Measurements from ENCODE around the gene PAAF1.

Gene PAAF1

DNA sequence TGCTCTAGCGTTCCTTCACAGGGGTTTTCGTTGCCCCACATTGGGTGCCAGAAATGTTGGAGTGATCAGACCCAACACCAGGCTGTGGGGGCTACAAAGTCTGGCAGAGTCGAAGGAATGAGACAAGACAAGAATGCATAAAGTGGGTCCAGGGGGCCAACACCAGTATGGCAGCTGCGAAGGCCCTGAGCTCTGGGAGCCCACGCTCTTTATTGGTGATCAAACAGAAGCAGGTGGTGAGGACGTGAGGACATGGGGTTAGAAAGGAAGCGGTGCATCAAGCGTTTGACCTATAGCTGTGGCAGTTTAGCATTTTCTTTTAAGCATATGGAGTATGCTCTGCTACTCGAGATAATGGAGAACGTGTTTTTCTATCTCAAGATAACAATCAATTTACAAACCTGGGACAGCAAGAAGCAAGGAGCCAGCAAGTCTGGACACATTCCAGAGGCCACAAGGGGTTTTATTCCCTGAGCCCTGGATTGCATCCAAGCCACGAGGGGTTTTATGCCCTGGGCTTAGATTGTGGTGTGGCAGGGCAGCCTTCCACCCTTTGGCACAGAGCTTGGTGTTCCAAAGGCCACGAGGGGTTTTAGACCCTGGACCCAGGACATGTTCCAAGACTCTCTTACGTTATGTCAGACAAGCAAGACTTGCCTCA is 70.1 kb downstream of the PAAF1 start:
- DNase-seq (ENCODE audit: low spot score) = no peak

DNA sequence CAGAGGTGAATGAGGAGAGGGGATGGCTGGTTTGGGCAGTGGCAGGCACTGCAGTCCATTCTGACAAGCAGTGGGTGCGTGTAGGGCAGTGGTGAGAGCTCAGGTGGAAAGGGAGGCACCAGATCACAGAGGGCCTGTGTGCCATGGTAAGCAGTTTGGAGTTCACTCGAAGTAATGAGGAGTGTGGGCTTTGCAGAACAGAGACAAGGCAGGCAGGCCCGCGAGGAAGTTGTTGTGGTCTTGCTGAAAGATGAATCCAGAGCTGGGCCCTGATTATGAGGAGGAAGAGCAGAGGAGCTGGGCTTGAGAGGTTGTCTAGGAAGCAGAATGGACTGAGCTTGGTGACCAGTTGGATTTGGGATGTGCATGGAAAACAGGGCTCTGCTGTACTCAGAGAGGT is 72.4 kb downstream of the PAAF1 start:
- DNase-seq (ENCODE audit: low spot score) = no peak

DNA sequence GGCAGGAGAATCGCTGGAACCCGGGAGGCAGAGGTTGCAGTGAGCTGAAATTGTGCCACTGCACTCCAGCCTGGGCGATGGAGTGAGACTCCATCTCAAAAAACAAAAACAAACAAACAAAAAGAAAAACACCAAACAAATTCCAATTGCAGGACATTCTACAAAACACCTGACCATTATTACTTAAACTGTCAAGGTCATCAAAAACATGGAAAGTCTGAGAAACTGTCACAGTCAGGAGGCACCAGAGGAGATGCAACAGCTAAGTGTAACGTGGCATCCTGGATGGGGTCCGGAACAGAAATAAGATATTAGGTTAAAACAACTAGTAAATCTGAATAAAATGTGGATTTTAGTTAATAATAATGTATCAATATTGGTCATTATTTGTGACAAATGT is 73.1 kb downstream of the PAAF1 start:
- no peak for DNase-seq (ENCODE audit: low spot score)

DNA sequence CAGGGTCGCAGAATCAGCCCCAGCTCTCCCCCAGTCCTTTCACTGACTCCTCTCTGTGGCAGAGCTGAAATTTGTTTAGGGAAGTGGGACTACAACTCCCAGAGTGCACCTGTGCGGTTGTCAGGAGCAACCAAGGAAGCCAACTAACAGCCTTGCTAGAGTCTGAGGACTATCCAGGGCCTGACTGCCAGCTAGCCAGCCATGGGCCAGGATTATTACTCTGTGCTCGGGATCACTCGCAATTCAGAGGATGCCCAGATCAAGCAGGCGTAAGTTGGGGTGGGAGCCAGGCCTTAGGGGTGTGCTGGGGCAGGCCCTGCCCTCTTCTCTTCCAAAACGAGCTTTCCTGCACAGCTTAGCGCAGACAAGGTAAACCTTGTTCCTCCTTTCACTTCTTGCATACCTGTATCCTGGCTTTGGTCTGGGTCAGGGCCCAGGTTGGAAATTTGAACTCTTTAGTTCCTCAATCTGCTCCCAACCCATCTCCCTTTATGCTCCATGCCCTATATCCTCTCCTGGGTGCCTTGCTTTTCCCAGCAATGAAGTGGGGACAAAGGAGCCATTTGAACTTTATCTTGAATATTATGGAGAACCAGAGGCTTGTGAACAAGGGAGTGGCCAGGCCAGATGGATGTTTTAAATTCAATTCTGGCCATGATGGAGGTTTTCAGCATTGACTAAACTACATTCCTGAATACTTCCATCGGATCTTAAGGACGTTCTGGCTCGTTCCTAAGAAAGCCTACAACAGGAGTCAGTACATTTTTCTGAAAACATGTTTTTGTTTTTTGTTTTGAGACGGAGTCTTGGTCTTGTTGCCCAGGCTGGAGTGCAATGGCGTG is 74.3 kb downstream of the PAAF1 start, which contains the start of gene DNAJB13:
Gene DNAJB13, plus strand, starts transcription at position 158 of the 842 bp plus-strand sequence. Its CDS starts 44 bp downstream, at position 202.
- DNase-seq (ENCODE audit: low spot score) = no peak

DNA sequence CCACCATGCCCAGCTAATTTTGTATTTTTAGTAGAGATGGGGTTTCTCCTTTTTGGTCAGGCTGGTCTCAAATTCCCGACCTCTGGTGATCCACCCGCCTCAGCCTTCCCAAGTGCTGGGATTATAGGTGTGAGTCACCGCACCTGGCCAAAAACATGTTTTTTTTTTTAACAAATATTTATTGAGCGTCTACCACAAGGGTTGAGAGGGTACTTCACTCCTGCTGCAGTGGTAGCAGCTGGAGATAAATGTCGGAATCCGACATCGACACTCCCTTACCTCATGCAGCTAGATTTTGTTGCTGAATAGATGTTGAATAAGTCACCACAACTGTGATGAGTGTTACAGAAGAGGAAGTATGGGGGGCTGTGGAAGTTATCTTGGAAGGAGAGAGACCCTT is 75.0 kb downstream of the PAAF1 start:
- no peak for DNase-seq (ENCODE audit: low spot score)

DNA sequence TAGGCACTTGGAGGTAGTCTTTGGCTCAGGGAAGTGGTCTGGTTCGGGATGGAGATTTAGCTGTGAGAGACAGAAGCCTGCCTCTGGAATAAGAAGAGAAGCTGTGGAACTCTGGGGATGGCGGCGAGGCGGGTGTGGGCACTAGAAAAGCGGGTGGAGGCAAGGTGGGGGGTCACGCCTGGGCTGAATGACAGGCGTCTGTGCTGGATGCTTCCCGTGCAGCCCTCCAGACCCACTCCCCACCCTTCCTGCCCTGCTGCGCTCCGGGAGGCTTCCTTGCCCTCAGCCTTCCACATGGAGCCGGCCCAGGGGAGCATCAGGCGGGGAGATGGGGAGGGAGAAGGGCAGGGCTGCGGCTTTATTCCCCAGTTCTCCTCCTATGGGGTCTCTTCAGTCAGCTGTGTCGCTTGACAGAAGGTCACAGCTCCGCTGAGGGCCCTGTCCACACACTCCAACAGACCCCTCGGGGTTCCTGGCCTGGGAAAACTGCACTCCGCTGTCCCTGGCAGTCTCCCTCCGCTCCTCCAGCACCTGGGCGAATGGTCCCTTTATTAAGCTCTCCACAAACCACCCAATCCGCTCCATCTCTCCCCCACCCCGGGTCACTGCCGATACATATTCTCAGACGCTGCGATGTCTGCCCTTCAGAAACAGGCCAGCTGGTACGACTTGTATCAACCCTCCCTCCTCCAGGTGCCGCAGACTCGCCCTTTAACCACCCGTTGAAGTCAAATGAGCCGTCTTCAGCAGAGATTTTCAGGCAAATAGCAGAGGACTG is 80.3 kb downstream of the PAAF1 start:
- DNase-seq (ENCODE audit: low spot score) = no peak

DNA sequence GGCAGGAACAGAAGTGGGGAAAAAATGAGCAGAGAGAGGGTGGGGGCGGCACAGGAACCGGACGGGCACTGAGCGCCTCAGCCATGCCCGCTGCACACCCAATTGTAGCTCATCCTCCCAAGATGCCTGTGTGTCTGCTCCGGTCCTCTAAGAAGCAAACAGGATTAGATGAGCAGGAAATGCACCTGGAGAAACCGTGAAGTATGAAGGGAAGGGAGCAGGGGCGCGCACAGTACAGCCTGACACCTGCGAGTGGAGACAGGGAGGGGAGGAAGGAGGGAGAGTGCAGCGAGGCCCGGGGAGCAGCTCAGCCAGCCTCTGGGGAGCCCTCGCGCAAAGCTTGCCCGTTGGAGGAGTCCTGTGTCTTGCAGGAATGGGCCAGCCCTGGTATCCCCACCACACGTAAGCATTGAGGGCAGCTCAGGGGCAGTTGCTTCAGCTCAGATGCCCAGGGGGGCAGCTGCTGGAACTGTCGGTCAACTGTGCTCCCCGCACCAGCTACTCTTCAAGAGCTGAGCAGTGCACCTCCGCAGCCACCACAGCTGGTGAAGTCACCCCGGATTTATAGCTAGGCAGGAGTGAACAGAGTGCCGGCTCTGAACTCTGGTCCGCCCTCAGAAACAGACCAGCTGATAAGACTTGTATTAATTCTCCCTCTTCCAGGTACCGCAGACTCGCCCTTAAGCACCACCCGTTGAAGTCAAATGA is 81.0 kb downstream of the PAAF1 start:
- DNase-seq (ENCODE audit: low spot score) = no peak

DNA sequence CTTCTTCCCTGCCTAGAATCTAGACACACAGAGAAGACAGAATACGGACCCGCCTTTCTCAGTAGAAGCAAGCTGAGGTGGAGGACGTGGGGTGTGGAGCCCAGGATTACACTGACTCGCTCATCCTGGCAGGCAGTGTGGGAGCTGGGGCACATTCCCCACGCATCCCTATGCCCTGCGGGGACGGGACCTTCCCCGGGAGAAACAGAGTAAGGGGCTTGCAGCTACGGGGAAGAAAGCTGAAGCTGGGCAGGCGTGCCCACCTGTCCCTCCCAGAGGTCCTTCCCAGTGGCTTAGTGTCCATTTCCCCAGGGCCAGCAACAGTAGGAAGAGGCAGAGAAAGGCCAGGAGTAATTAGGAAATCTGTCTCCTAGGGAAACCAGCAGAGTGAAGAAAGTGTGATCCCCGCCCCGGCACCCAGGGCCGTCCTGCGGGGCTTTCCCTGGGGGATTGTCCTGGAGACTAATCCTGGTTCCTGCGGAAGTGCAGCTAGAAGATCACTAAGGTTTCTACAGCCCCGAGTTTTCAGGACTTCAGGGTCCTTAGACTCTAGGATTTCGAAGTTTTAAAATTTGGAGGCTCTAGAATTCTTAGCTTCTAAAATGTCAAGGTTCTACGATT is 81.8 kb downstream of the PAAF1 start:
- DNase-seq (ENCODE audit: low spot score) = no peak

DNA sequence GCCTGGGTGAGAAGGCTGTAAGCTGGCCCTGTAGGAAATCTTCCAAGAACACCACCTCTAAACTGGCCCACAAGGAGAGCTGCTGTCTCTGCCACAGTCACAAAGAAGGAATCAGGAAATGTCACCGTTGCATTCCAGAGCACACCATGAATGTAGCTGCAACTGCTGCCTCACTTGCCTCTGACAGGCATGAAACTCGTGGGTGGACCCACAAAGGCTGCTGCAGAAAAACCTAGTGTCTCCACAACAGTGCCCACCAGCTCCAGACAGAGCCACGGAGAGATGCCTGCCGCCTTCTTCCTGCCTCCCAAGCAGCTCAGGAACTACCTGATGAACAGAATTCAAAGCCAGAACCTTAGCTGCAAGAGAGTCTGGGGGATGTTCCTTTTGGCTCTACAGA is 84.5 kb downstream of the PAAF1 start:
- DNase-seq (ENCODE audit: low spot score) = peak; percentile 25

DNA sequence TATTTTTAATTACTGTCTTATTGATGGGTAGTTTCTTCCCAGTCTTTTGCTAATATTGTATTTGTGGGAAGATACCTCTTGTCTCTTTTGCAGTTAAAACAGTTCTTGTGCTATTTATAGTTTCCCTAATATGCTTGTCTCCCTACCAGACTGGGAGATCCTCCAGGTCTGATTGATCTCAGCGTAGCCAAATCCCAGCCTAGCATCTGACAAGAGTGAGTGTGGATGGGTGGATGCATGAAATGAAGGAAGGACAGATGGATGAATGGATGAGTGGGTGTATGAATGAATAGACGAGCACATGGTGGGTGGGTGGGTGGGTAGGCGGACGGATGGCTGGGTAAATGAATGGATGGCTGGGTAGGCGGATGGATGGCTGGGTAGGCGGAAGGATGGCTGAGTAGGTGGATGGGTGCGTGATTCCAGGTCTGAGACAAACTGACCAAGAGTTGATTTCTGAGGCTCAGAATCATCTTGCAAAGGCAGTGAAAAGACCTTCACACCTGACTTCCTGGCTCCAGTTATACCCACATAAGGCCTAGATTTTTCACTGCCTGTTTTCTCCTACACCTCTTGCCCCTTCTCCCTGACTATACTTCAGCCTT is 85.4 kb downstream of the PAAF1 start:
- DNase-seq (ENCODE audit: low spot score) = peak; percentile 69

DNA sequence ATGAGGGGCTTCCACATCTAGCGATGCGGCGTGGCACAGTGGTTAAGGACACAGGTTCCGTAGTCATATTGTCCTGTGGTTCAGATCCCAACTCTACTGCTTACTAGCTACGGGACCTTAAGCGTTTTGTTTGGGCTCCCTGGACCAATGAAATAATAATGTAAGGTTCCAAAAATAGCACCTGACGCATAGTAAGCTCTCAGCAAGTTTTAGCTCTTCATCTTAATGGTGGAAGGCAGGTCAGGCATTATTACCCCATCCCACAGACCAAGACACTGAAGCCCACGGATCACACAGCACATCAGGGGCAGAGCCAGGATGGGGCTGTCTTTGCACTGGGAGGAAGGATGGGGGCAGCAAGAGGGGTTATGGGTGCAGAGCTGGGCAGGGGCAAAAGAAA is 87.1 kb downstream of the PAAF1 start:
- no peak for DNase-seq (ENCODE audit: low spot score)

DNA sequence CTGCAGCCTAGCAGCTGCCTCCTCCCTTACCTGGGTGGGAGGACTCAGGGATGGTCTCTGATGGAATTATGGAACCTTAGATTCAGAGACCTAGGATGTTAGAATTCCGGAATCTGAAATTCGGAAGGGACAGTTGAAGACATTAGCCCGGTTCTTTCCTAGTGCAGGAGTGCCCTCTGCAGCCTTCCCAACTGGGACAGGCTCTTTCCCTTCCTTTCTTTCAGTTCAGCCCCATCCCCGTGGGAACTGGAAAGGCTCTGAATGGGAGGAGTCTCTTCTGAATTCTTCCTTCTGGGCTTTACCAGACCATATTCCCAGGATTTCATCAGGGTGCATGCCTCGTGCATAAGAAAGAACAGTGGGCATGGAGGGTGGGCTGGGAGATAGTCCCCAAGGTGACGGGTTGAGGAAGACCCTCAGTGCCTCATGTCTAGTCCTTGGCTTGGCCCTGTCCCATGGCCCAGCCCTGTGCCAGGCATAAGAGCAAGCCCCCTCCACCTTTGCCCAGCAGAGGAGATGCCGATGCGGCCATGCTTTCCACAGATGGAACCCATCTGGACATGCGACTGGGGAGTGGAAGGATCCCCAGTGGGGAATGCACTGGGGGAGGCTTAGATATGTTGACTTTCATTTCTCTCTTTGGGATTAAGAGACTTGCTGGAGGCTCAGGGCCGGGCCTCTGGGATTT is 88.4 kb downstream of the PAAF1 start:
- no peak for DNase-seq (ENCODE audit: low spot score)

DNA sequence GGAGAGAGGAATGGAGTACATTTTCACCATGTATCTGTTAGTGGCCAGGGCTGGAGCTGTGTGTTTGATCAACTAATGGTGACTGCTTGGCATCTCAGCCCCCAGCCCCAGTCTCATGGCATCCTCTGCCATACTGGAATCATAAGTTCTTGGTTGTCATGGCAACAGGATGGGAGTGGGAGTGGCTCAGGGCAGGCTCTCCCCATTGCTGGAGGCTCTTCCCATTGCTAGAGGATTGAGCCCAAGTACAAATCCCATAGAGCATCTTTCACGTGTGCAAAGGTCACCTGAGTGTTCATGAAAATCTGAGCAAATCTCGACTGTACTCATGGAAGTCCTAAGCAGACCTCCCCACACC is 88.9 kb downstream of the PAAF1 start:
- DNase-seq (ENCODE audit: low spot score) = no peak

DNA sequence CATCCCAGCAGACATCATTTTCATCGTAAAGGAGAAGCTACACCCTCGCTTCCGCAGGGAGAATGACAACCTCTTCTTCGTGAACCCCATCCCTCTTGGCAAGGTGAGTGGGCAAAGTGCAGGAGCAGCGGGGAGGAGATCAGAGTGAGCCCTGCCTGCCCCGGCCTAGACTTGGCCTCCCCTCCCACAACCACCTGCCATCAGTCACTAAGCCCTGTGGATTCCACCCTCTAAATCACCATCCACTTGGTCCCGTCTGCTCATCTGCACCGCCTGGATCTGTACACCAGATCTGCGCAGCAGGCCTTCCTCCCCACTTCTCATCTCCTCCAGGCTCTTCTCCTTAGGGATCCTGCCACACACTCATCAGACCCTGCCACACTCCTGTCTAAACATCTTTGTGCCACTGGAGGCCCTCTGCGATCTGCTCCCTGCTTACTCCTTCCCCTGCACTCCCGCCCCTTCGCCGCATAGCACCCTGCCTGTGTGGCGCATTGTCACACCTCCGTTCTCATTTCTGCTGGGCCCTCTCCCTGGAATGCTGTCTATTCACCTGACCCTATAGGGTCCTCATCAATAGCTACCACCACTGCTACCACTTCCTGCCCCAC is 91.7 kb downstream of the PAAF1 start:
- DNase-seq (ENCODE audit: low spot score) = no peak

DNA sequence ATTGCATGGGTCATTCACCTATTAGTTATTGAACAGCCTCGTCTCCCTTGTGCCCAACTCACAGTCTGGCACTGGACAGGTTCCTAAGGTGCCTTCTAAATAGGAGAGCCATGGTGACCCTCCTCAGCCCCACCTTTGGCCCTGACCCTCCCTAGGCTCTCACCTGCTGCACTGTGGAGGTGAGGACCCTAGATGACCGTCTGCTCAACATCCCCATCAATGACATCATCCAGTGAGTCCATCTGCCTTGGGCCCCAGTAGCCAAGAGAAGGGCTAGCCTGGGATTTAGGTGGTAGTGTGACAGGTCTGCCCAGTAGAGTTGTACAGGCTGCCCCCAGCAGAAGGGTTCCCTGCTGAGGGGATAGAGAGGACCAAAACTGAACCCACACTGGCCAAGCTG is 92.3 kb downstream of the PAAF1 start:
- no peak for DNase-seq (ENCODE audit: low spot score)

DNA sequence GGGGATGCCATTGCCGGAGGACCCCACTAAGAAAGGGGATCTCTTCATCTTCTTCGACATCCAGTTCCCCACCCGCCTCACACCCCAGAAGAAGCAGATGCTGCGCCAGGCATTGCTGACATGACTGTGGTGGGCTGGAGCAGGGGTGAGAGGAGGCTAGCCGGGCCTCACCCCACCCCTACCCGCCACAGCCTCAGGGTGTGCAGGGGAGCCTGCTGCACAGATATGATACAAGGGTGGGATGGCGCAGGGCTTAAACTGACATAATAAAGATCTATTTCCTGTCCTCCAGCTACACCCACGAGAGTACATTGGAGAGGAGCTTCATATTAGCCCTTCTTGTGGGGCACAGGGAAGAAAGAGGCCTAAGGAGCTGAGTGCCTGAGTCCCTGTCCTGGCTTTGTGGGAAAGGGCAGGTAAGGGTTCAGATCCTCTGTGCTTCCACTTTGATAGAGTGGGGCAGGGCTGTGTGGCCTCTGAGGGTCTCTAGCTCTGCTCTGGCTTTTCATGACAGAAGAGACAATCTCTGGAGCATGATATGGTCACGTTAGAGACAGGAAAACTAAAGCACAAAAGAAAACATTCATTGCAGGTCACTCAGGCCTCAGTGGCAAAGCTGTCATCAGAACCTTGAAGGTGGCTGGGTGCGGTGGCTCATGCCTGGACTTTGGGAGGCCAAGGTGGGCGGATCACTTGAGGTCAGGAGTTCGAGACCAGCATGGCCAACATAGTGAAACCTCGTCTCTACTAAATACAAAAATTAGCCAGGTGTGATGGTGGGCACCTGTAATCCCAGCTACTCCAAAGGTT is 93.4 kb downstream of the PAAF1 start:
- DNase-seq (ENCODE audit: low spot score) = no peak

DNA sequence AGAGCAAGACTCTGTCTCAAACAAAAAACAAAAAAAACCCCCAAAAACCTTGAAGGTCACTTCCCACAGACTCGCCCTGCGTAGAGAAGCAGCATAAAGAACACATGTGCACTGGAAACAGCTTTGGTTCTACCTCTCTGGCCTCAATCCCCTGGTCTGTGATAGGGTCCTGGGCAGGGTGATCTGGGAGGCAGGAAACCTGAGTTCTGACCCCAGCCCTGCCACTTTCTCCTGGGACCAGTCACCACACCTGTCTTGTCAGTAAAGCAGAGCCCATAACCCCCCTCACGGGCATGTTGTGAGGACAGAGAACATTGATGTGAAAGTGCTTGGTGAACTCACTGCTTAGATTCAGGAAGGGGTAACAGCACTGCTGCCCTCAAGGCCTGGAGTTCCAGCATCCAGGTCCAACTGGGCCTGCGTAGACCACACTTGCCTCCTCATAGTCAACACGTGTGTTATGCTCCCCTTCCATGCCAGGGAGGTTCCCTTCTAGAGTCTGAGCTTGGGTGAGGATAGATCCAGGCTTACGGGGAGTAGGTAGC is 94.4 kb downstream of the PAAF1 start:
- DNase-seq (ENCODE audit: low spot score) = no peak

DNA sequence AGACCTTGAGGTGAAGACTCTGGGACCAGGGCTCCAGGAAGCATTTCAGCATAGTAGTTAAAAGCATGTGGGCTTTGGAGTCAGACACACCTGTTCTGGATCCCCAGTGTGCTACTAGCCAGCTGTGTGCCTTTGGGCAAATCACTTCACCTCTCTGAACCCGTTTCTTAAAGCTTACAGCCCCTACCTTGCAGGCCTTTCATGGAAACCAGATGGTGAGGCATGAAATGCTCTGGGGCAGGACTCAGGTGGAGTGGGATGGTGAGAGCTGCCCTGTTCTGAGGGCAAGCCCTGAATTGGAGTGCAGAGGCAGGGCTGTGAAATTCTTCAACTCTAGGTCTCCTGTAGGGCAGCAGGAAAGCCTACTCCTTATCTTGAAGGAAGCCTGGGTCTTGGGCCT is 95.4 kb downstream of the PAAF1 start:
- DNase-seq (ENCODE audit: low spot score) = no peak

All from putamen (tissue), 1 donor.